A549 treated with Hydrocortisone at 1 μM for 4 hours (cell line): ENCODE results near the gene ALDH1B1. TPM values are rescaled to one million over a fixed set of nuclear protein-coding genes. Genes with fewer than 3 reads are reported as not detected.

ENCODE experiments used
- total RNA-seq: library from RNA; stranded (reverse); fragments of 200-300 nt; extraction: Qiagen RNA extraction; gene quantifications from 5 replicates; pipeline ENCODE4 v1.2.3, GENCODE V29; 2022

Gene ALDH1B1
- total RNA-seq: 44.3 to 62.0 TPM (median 46.2 TPM) in 5 replicates

DNA sequence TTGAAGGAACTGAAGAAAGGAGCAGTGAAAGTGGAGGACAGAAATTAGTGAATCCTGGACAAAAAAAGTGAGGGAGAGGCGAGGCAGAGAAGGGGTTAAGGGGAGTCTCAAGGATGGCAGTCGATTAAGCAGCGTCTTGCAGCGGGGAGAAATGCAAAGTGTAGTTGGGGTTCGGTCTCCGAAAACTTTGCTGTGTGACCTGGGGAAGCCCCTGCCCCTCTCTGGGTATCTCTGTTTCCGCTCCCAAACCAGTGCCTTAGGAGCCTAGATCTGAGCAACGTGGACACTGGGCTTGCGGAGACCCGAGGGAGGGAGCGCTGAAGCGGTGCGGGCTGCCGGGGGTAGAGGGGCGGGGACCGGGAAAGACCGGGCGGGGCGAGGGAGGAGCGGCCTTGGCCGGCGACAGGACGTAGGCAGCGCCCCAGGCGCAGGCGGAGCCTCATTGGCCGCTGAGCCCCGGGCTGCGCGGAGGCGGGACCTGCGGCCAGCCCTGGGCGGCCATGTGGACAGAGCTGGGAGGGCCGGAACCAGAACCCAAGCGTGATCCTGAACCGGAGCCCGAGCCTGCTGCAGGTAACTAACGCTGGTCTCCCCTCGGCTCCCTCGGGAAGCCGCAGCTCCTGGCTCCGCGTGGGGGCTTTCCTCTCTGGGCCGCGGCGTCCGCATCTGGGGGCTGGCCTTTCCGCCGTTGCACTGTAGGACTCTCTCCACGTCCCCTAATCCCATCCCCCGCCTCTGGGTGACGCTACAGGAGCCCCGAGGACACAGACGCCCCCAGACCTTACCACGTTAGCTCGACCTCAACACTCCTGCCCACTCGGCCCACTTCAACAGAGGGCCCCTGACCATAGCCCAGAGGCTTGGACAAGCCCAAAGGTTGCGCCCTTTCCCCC lies at the start of gene ALDH1B1:
Gene ALDH1B1, plus strand, starts transcription at position 468 of the 893 bp plus-strand sequence. CDS start 3,047 bp downstream, outside the sequence.

GRCh38 chr9:38423973-38424843 lies 31.7 kb downstream of the ALDH1B1 start, which contains the start of gene IGFBPL1:
IGFBPL1 (minus strand) TSS chr9:38424454; CDS start chr9:38424424, 30 bp downstream.

Other genes with a start within 250 kb of the ALDH1B1 start
- gene IGFBPL1, start 31.8 kb downstream of the ALDH1B1 start, total RNA-seq: 2.1 to 2.9 TPM (median 2.4 TPM) in 5 replicates
- gene ANKRD18A, start 227.9 kb downstream of the ALDH1B1 start, total RNA-seq: 8.1 to 12.4 TPM (median 9.1 TPM) in 5 replicates